Inflammatory macrophage (primary cell): ENCODE results near the gene ECSCR.

Experiments used
- DNase-seq, 2 donors: peaks; one replicate each; pipeline ENCODE4 v3.0.0-alpha.2; 2020 to 2022

Gene ECSCR

DNA sequence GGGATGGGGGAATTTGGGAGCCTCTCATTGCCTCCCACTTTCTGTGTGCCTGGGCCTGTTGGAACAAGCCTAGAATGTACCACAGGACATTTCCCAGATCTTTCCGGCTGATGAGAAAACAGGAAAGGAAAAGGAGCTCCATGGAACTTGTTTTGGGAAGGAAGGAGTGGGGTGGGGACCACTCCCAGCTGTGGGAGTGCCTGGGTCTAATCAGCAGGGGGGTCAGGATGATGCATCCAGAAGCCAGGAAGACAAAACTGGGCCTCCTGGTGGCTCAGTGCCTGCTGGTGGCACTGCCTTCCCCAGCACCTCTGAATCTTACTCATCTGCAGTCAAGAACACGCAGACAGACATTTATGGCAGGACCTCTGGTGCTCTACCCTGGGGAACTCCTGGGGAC, 11.0 kb upstream of the ECSCR start:
- DNase-seq = no peak

DNA sequence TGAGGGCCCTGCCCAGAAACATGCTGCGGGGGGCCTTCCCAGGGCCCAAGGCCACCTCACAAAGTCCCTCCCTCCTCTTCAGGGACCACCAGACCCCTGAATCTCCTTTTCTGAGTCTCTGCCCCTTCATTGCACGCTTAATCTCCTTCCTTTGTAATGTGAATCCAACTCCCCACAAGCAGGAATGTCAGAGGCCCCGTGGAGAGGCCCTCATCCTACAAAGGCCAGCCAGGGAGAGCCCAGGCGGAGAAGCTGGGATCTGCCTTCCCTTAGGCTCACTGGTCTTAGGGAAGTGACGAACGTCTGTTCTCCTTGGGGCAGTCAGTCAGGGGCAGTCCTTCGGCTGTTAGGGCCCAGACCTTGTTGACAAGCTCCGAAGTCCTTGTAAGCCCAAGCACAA, 10.6 kb upstream of the ECSCR start:
- no peak for DNase-seq

DNA sequence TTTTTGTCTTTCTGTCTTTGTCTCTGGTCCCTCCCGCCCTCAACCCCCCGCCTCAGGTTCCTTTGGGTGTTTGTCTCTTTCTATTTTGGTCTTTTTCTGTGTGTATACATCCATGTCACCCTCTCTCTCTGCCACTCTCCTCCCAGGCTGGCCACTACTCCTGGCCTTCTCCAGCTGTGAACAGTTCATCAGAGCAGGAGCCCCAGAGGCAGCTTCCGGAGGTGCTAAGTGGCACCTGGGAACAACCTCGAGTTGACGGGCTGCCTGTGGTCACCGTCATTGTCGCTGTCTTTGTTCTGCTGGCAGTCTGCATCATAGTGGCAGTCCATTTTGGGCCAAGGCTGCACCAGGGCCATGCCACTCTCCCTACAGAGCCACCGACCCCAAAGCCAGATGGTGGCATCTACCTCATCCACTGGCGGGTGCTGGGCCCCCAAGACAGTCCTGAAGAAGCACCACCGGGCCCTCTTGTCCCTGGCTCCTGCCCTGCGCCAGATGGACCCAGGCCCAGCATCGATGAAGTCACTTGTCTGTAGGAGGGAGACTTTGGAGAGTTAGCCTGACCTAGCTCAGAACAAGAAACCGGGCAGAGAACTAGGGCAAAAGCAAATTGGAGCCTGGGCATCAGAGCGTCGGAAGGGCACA, 10.0 kb upstream of the ECSCR start:
- DNase-seq = no peak

DNA sequence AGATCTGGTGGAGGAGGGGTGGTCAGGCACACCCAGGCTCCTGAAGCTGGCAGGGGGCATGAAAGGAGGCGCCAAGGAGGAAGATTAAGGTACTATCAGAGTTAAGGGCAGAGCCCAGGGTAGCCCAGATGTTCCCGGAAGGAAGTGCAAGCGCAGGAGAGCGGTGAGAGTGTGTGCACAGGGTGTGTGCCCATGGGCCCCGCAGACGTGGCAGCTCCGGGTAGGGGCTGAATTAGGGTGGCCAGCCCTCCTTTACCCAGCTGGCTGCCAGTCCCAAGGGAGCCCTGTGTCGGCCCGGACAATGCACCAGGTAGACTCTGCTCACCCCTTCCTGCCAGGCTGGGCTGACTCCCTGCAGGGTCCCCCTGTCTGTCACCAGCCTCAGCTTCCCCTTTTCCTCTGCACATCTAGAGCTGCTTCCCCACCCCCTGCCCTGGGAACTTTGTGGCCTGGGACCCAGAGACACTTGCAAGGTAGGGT, 8.3 kb upstream of the ECSCR start, which contains the start of gene SMIM33:
TSS of gene SMIM33 (plus strand) at position 184 of the 480 bp plus-strand sequence. CDS start at position 302, 118 bp downstream.
- DNase-seq = no peak

DNA sequence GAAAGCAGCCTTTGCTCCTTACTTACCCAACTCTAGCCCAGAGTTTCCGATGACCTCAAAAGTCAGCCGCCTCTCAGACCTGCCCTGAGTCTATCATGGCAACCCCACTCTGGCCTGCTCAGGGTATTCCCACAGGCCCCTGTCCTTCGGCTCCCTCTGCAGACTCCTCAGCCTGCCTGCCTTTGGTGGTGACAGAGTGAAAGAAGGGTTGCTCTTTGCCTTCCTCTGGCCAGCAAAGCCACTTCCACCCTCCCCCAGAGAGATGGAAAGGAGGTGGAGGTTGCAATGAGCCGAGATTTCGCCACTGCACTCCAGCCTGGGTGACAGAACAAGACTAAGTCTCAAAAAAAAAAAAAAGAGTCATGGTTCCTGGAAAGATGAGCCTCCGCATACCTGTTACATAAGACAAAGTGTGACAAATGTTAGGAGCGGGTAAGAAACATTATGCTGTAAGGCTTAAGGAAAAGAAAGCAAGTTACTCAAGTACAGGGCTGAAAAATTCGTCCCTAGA, 5.9 kb upstream of the ECSCR start:
- DNase-seq = peak; percentile 92 to 94

DNA sequence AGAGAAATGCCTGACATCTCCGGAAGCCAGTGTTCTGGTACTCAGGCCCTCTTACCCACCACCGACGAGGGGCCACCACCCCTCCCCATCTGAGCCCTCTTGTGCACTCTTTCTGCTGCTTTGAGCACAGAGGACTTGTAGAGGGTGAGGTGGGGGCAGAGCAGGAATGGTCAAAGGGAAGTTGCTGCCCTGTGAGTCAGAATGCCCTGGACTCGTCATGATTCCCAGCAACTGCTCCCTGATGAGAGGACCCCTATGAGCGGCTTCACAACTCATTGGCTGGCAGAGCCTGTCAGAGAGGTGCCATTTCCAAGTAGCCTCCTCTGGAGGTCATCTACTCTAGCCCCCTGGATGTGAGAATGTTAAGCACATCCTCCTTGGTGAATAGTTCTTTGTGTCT, 845 bp downstream of the ECSCR start:
- DNase-seq = peak in 1 of 2 donors; percentile 44

DNA sequence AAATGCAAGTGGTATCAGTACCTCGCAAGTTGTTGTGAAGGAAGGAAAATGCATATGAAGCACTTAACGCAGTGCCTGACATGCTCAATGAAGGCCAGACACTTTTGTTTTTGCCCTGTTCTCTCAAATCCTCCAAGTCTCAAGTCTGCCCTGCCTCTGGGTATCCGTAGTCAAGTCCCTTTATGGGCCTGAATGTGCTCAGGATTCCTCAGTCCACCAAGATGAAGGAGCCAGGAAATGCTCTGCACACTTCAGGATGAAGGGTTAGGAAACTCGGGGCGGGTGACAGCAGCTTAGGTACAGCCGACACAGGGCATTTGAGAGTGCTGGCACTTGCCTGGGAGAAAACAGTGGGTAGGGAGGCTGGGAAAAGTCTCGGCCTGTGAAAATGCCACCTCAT, 1.4 kb downstream of the ECSCR start:
- DNase-seq = no peak

DNA sequence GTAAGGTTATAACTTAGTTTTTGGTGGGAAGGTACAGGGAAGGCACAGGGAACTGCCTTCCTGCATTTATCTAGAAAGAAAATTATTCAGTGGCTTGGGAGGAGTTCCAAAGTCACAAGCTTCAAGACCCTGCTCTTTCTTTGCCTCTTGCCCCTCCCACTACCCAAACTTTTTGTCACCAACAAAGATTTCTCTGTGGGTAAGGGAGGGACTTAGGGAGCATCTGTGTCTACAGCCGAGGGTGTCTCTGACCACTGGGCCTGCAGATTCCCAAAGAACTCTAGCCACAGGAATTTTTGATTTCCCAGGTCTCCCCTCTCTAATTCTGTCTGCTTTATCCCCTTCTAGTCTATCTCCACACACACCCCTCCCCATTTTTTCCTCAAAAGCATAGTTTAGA, 2.1 kb downstream of the ECSCR start:
- DNase-seq = no peak

DNA sequence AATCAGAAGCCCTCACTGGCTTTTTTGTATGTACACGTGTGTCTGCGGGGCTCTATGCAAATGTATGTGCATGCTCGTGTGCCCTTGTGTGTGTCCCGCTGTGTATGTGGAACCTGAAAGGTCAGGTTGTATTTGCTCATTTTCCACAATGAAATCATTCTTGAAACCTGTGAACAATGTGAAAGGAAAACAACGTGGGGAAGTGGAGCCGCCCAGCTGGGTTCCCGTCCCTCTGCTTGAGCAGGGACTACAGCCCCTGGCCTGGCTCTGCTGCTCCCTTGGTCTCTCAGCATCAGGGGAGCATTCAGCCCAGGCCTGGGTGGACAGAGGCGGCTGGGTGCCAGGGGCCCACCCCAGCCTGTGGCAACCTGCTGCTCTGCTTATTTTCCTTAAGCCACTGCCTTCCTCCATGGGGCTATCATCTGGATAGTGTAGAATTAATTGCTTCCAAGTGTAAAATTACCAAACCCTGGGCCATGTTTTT, 3.0 kb downstream of the ECSCR start:
- DNase-seq = no peak

DNA sequence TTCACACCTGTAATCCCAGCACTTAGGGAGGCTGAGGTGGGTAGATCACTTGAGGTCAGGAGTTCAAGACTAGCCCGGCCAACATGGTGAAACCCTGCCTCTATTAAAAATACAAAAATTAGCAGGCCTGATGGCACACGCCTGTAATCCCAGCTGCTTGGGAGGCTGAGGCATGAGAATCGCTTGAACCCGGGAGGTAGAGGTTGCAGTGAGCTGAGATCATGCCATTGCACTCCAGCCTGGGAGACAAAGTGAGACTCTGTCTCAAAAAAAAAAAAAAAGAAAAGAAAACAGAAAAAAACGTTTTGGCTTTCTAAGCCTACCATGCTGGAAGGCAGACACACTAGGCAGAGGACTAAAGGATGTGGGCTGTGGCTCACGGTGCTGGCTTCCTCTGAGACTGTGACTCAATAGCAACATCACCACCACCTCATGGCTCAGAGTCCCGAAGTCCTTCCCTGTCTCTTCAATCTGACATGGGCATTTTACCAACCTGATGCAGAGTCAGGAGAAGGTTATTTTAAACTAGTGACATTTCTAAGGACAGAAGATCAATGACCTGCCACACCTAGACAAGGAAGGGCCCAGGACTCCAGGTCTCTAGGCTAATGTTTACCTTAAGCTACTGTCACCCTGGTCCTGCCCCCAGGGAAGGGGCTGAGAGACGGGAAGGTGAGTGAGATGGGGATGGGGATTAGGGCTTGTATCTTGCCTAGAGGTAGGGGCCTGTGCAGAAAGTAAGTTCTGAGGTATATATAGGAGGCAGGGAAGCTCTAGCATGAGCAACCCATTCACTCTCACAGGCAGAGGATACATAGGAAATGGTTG, 3.7 kb downstream of the ECSCR start:
- DNase-seq = peak; percentile 51 to 79

DNA sequence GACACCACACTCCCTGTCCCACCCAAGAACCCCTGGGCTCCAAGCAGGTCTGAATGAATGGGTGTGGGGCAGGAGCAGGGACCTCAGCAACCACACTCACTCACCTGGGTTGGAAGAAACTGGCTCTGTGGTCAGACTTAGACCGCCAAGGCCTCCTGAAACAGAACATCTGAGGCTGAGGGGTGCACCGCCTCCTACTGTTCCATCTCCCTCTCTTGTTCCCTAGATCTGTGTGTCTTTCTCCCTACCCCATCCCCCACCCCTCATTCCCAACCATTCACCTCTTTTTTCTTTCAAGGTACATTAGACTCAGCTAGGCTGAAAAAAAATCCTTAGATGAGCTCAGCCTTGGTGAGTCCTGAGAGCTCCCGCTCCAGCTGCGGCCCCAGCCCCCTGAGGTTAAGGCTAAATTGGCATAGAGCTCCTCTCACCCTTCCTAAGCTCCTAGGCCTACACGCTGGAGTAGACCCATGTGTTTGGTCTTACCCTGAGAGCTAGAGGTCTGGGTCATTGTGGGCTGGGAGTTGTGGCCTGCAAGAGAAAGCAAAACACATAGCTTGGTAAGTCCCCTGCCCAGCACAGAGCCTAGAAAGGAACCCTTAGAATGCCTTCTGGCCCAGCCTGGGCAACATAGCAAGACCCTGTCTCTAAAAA, 4.8 kb downstream of the ECSCR start:
- DNase-seq = no peak

DNA sequence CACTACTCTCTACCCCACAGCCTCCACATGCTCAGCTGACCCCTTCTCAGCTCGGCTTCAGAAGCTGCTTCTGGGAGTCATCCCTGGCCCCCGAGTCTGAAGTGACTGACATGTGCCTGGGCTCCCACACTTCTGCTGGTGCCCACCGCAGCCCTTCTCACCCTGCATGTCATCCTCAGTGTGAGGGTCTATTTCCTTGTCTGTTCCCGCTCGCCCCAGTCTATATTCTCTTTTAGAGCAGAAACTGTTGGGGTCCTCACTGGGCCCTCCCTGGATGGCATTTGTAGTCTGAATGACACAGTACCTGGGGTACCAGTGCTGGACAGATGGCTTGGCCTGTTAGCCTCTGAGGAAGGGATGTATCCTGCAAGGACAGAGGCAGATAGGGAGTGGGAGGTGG, 5.3 kb downstream of the ECSCR start:
- DNase-seq = no peak

DNA sequence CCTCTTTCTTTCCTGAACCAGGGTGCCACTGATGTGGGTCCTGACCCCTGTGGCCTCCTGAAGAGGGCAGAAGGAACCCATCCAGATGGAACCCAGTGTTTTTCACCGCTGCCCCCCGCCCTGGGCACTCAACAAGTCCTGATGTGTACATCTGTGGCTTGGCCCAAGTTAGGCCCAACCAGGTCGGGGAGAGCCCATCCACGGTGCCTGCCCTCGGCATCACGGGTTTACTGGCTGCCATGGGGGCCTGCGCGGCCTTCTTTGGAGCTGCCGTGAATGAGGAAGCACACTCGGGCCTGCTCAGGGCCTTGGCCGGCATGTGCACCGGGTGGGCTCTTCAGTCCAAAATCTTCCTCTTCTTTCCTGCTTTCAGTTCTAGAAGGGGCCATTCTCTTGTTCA, 5.8 kb downstream of the ECSCR start:
- no peak for DNase-seq

DNA sequence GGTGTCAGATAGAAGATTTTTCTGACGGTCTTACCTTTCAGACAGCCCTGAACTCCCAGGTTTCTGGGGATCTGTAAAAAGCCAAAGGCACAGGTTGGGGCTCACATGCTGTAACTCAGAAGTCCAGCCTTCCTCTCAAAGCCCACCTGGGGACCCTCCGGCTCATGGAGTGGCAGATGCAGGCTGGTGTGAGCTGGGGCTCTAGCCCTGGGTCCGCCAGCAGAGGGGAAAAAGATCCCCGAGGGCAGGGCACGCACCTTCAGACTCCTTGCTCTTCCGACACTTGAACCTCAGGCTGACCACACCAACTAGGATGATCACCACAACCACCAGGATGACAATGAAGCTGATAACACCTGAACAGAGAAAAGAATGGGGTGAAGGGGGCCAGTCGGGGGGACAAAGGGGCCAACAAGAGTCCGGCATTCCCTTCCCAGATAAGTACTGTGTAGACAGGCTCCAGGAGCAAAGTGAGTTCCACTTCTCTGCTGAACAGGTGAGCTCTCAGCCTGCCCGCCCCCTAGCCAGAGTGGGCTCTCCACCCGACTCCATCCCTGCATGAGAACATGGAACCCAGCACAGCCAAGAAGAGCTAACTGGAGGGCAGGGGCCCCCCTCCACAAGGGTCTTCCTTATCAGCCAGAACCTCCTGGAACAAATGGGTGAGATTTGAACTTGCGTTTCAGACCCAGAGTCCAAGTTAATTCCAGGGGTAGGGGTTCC, 7.8 kb downstream of the ECSCR start:
- no peak for DNase-seq

DNA sequence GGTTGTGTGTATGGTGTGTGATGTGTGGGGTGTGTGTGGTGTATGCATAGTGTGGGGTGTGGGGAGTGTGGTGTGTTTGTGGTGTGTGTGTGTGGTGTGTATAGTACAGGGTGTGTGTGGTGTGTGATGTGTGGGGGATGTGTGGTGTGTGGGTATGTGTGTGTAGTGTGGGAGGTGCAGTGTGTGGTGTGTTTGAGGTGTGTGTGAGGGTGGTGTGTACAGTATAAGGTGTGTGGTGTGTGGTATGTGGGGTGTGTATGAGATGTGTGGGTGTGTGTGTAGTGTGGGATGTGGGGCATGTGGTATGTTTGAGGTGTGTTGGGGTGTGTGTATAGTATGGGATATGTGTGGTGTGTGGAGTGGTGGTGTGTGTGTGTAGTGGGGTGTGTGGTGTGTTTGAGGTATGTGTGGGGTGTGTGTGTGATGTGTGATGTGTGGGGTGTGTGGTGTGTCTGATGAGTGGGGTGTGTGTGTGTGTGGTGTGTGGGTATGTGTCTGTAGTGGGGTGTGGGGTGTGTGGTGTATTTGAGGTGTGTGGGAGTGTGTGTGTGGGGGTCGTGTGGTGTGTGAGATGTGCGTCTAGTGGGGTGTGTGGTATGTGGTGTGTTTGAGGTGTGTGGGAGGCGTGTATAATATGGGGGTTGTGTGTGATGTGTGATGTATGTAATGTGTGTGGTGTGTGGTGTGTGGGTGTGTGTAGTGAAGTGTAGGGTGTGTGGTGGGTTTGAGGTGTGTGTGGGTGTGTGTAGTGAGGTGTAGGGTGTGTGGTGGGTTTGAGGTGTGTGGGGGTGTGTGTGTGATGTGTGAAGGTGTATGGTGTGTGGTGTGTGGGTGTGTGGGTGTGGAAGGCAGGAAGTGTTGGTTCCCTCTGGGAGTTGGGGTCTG, 8.6 kb downstream of the ECSCR start:
- DNase-seq = no peak

DNA sequence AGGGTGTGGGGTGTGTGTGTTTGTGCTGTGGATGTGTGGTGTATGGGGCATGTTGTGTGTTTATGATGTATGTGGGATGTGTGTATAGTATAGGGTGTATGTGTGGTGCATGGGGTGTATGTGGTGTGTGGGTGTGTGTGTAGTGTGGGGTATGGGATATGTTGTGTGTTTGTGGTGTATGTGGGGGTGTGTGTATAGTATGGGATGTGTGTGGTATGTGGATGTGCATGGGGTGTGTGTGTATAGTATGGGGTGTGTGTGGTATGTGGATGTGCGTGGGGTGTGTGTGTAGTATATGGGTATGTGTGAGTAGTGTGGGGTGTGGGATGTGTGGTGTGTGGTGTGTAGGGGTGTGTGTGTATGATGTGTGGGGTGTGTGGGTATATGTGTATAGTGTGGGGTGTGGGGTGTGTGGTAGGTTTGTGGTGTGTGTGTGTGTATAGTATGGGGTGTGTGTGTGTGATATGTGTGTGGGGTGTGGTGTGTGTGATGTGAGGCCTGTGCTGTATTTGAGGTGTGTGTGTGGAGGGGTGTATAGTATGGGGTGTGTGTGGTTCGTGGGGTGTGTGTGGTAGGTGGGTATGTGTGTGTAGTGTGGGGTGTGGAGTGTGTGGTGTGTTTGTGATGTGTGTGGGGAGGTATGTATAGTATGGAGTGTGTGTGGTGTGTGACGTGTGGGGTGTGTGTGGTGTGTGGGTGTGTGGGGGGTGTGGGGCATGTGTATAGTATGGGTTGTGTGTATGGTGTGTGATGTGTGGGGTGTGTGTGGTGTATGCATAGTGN, 10.5 kb downstream of the ECSCR start:
- no peak for DNase-seq

DNA sequence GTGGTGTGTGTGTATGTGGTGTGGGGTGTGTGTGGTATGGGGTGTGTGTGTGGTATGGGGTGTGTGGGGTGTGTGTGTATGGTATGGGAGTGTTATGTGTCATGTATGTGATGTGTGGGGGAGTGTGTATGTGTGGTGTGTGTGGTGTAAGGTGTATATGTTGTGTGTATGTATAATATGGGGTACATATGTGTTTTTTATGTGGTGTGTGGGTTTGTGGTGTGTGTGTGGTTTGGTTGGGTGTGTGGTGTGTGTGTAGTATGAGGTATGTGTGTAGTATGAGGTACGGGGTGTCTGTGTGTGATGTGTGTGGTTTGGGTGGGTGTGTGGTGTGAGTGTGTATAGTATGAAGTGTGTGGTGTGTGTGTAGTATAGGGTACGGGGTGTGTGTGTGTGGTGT, 11.4 kb downstream of the ECSCR start:
- DNase-seq = no peak

DNA sequence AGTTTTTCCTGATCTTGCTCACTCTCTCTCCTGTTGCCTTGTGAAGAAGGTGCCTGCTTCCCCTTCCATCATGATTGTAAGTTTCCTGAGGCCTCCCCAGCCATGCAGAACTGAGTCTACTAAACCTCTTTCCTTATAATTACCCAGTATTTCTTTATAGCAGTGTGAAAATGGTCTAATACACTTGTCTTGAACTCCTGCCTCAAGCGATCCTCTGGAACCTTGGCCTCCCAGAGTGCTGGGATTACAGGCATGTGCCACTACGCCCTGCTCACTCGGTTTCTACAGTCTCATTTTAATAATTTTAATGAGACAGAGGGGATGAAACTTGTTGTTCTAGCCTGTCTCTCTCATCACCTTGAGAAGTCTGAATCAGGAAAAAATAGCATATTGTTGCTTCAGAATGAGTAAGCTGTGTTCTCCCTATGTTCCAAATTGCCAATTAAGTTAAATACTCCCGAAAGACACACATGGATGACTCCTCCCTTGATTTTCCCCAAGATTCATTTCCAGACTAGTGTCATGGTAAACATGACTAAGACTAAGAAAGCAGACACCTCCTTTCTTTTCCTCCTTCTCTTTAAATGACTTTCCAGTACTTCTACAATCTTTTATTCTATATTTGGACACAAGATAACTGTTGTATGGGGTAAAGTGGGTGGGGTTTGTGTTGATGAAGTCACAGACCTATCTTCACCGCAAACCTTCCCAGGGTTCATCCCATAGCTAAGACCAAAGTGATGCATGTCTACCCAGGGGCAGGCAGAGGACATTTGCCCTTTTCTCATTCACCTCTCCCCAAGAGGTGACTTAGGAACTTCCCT, 15.4 kb downstream of the ECSCR start:
- no peak for DNase-seq

DNA sequence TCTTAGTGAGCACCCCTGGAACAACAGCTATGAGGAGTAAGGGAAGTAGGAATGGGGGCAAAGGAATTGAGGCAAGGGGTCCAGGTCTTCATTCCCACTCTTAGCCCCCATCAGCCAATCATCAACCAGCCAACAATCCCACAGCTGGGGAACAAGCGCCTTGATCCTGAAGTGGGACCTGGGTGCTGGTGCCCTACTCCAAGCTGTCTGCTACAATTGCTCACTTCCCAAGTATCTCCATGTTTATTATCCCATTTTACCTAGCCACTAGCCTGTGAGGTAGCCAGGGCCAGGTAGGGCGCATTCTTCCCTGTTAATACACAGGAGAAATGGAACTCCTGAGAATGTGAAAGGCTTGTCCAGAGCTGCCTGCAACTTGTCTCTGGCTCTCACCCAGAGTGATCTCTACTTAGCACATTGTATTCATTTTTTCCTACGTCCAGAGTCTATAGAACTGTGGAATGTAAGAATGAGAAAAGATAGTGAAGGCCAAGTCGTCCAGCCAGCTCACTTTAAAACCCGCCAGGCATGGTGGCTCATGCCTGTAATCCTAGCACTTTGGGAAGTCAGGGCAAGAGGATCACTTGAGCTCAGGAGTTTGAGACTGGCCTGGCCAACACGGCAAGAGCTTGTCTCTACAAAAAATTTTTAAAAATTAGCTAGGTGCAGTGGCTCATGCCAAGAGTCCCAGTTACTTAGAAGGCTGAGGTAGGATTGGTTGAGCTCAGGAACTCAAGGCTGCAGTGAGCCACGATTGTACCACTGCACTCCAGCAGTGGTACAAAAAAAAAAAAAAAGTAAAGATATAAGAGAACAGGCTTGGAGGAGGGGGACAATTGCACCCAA, 17.0 kb downstream of the ECSCR start:
- no peak for DNase-seq
